K562 (cell line): ENCODE measurements around the gene FPR1. TPM values are rescaled to one million over a fixed set of nuclear protein-coding genes. Genes with fewer than 3 reads are reported as not detected.

Source experiments
- AFF1 ChIP-seq, 2 experiments: fragments of 450-650 bp; IDR thresholded peaks; 2 replicates each; pipeline ENCODE4 v1.6.1; 2018; ENCODE audit warnings: mild to moderate bottlenecking in 2 of 2, low read depth in 1 of 2; ENCODE audit not compliant: partially characterized antibody in 2 of 2
- DPF2 ChIP-seq: fragments of 450-650 bp; IDR thresholded peaks from 2 replicates; pipeline ENCODE4 v1.6.1; 2016
- ETV5 ChIP-seq: sonication (generic); formaldehyde crosslinking; IDR thresholded peaks from 2 replicates; pipeline ENCODE4 v1.4.0; 2020; ENCODE audit warnings: low read depth, mild to moderate bottlenecking, missing genetic modification reagents
- GATAD2B ChIP-seq: fragments of 450-650 bp; IDR thresholded peaks from 2 replicates; pipeline ENCODE4 v1.6.1; 2017; ENCODE audit warnings: mild to moderate bottlenecking, borderline replicate concordance
- GTF2E2 ChIP-seq: fragments of 200-800 bp; sonication (Bioruptor generic); IDR thresholded peaks from 2 replicates; pipeline ENCODE4 v1.6.1; 2016; ENCODE audit warnings: missing genetic modification characterization, missing compliant biosample characterization
- HIVEP1 ChIP-seq: fragments of 250-450 bp; sonication (Bioruptor Pico); IDR thresholded peaks from 2 replicates; pipeline ENCODE4 v1.4.0; 2020; ENCODE audit warnings: mild to moderate bottlenecking
- L3MBTL2 ChIP-seq: fragments of 450-650 bp; IDR thresholded peaks from 2 replicates; pipeline ENCODE4 v1.6.1; 2016; ENCODE audit warnings: mild to moderate bottlenecking, moderate library complexity
- MTA1 ChIP-seq: fragments of 450-650 bp; IDR thresholded peaks from 2 replicates; pipeline ENCODE4 v1.6.1; 2017; ENCODE audit warnings: borderline replicate concordance
- MTF1 ChIP-seq: fragments of 250-450 bp; sonication (Bioruptor Pico); IDR thresholded peaks from 2 replicates; pipeline ENCODE4 v1.9.0; 2021; ENCODE audit warnings: moderate library complexity, mild to moderate bottlenecking, inconsistent platforms, borderline replicate concordance
- SPI1 ChIP-seq: IDR thresholded peaks from 2 replicates; pipeline ENCODE4 v1.6.1; 2011; ENCODE audit warnings: low read depth, low read length, control low read depth, borderline replicate concordance
- TEAD4 ChIP-seq, 2 experiments: sonication (generic) in 1 of 2; formaldehyde crosslinking in 1 of 2; IDR thresholded peaks; 2 replicates each; pipeline versions ENCODE4 v1.6.1 to v1.8.0; 2012 to 2022; ENCODE audit warnings: borderline replicate concordance in 1 of 2, inconsistent platforms in 1 of 2, low read length in 1 of 2, mild to moderate bottlenecking in 1 of 2, missing genetic modification reagents in 1 of 2
- polyA plus RNA-seq, 8 experiments: library from polyadenylated mRNA; depleted of rRNA in 4 of 8; stranded (reverse) in 5 of 8; unstranded in 3 of 8; fragments of >200 nt; fragmentation: Nextera tagmentation in 2 of 8; fragmentation: Illumina TruSeq in 1 of 8; extraction: Ambion mirVana in 2 of 8; extraction: Trizol in 1 of 8; gene quantifications; 2 replicates each; pipeline versions ENCODE4 v1.2.1 to v1.2.3, GENCODE V29; 2011 to 2014; ENCODE audit warnings: inconsistent platforms in 1 of 8, missing spikeins in 1 of 8
- total RNA-seq, 7 experiments: library from RNA; depleted of rRNA in 6 of 7; stranded (reverse); fragments of >200 nt in 6 of 7; fragmentation: Illumina TruSeq in 2 of 7; extraction: Trizol in 2 of 7; gene quantifications; 2 replicates each; pipeline versions ENCODE4 v1.2.1 to v1.2.3, GENCODE V29; 2011 to 2021; ENCODE audit warnings: low replicate concordance in 1 of 7
- TF ChIP-seq, protein P1 (sequence below): IDR thresholded peaks from 2 replicates; pipeline ENCODE4 v1.6.1; 2012; ENCODE audit warnings: low read depth, low read length, improper control_type of control experiment, borderline replicate concordance
- TF ChIP-seq, protein P2 (sequence below): fragments of 450-650 bp; IDR thresholded peaks from 2 replicates; pipeline ENCODE4 v1.7.0; 2016; ENCODE audit warnings: borderline replicate concordance
- TF ChIP-seq, protein P3 (sequence below), 3 experiments: fragments of 200-800 bp in 1 of 3; fragments of 250-450 bp in 1 of 3; fragments of 450-650 bp in 1 of 3; sonication (Bioruptor Pico) in 1 of 3; sonication (Bioruptor generic) in 1 of 3; formaldehyde crosslinking in 1 of 3; IDR thresholded peaks; 2 replicates each; pipeline versions ENCODE4 v1.6.1 to v1.8.0; 2016 to 2022; ENCODE audit warnings: mild to moderate bottlenecking in 2 of 3, missing genetic modification characterization in 2 of 3, missing compliant biosample characterization in 1 of 3, moderate library complexity in 1 of 3

FPR1 gene
- total and polyA plus RNA-seq, 9 of the 15 experiments (the other 6 are each of a cell fraction or from before 2014, with no cell fraction given) = 0.06 to 0.25 (median 0.14) TPM; not detected in 4

GRCh38 chr19:51800473-51801244, 49.0 kb upstream of the FPR1 start (continued):
- TF ChIP-seq GATAD2B (peak; percentile 88; the same call in 1 of the 2 replicates), AFF1 (IDR thresholded peaks at IDR 0.05; ENCODE audit: low read depth in 1 of 2, partially characterized antibody in 2 of 2) (peak in 1 of 2 experiments; percentile 66), MTA1 (peak; percentile 69), SPI1 (peak; percentile 59; the same call in 1 of the 2 replicates), MTF1 (CRISPR knock-in tag) (0 out of 2 replicates have a peak, but pooled peaks have one; percentile 19), TEAD4 (IDR thresholded peaks at IDR 0.05; ENCODE audit: low read length) (peak; percentile 97), TEAD4 (CRISPR knock-in tag; IDR thresholded peaks at IDR 0.05; ENCODE audit: borderline replicate concordance) (no peak), ETV5 (CRISPR knock-in tag) (peak; percentile 80), HIVEP1 (peak; percentile 78; the same call in 1 of the 2 replicates), DPF2 (peak; percentile 97), GTF2E2 (no peak), L3MBTL2 (peak; percentile 75; the same call in 1 of the 2 replicates)
- TF ChIP-seq, protein P1, sequence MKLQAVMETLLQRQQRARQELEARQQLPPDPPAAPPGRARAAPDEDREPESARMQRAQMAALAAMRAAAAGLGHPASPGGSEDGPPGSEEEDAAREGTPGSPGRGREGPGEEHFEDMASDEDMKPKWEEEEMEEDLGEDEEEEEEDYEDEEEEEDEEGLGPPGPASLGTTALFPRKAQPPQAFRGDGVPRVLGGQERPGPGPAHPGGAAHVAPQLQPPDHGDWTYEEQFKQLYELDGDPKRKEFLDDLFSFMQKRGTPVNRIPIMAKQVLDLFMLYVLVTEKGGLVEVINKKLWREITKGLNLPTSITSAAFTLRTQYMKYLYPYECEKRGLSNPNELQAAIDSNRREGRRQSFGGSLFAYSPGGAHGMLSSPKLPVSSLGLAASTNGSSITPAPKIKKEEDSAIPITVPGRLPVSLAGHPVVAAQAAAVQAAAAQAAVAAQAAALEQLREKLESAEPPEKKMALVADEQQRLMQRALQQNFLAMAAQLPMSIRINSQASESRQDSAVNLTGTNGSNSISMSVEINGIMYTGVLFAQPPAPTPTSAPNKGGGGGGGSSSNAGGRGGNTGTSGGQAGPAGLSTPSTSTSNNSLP = peak; percentile 38; the same call in 1 of the 2 replicates
- TF ChIP-seq, protein P2, sequence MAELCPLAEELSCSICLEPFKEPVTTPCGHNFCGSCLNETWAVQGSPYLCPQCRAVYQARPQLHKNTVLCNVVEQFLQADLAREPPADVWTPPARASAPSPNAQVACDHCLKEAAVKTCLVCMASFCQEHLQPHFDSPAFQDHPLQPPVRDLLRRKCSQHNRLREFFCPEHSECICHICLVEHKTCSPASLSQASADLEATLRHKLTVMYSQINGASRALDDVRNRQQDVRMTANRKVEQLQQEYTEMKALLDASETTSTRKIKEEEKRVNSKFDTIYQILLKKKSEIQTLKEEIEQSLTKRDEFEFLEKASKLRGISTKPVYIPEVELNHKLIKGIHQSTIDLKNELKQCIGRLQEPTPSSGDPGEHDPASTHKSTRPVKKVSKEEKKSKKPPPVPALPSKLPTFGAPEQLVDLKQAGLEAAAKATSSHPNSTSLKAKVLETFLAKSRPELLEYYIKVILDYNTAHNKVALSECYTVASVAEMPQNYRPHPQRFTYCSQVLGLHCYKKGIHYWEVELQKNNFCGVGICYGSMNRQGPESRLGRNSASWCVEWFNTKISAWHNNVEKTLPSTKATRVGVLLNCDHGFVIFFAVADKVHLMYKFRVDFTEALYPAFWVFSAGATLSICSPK = no peak
- TF ChIP-seq, protein P3, sequence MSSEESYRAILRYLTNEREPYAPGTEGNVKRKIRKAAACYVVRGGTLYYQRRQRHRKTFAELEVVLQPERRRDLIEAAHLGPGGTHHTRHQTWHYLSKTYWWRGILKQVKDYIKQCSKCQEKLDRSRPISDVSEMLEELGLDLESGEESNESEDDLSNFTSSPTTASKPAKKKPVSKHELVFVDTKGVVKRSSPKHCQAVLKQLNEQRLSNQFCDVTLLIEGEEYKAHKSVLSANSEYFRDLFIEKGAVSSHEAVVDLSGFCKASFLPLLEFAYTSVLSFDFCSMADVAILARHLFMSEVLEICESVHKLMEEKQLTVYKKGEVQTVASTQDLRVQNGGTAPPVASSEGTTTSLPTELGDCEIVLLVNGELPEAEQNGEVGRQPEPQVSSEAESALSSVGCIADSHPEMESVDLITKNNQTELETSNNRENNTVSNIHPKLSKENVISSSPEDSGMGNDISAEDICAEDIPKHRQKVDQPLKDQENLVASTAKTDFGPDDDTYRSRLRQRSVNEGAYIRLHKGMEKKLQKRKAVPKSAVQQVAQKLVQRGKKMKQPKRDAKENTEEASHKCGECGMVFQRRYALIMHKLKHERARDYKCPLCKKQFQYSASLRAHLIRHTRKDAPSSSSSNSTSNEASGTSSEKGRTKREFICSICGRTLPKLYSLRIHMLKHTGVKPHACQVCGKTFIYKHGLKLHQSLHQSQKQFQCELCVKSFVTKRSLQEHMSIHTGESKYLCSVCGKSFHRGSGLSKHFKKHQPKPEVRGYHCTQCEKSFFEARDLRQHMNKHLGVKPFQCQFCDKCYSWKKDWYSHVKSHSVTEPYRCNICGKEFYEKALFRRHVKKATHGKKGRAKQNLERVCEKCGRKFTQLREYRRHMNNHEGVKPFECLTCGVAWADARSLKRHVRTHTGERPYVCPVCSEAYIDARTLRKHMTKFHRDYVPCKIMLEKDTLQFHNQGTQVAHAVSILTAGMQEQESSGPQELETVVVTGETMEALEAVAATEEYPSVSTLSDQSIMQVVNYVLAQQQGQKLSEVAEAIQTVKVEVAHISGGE (CRISPR knock-in tag; IDR thresholded peaks at IDR 0.05) = peak in 1 of 3 experiments; percentile 77; a peak in 1 of 6 replicates
